ENCODE results near the gene MN1. TPM values are rescaled to one million over a fixed set of nuclear protein-coding genes. Genes with fewer than 3 reads are reported as not detected.

The MN1 gene
- total RNA-seq, 2 experiments from 2014 or later = 0.06 TPM

DNA sequence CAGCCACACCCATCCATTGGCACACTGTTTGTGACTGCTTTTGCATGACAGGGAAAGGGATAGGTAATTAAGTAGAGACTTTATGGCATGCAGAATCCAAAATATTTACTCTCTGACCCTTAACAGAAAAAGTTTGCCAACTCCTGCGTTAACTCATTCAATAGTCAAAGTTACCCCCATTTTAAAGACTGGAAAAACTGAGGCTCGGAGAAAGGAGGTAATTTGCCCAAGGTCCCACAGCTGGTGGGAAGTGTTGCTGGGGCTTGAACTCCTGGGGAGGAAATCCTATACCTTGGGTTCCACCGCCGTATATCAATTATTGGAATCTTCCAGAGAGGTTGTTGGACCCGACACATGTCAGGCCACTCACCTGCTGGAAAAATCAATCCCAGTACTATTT lies 29.9 kb downstream of the MN1 start:
- Mint-ChIP-seq H3K36me3 (no peaks in the 10 kb centered on the region), H3K4me1 (no peaks in the 10 kb centered on the region), H3K9me3 (no peaks in the 10 kb centered on the region), H3K27me3 (peaks cover 8% of the 10 kb centered on the region), H3K4me3 (no peak overlapping the region), H3K27ac (no peak overlapping the region)
- DNase-seq = no peak

DNA sequence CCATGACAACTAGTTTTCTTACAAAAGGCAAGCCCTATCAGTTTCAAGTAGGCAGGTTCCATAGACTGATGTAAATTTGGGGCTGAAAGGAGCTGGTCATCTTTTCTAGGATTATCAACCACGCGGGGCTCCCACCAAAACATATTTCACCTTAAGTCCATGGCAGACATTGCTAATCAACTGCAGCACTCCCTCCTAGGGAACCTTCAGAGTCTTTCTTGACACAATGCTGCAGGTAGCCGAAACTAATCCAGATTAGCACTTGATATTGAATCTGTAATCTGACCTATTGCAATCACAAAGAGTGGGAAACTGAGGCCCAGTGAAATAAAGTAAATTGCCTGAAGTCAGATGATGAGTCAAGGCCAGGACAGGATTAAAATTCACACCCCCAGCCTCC lies 32.5 kb downstream of the MN1 start:
- H3K27me3 Mint-ChIP-seq = no peaks in the 10 kb centered on the region

DNA sequence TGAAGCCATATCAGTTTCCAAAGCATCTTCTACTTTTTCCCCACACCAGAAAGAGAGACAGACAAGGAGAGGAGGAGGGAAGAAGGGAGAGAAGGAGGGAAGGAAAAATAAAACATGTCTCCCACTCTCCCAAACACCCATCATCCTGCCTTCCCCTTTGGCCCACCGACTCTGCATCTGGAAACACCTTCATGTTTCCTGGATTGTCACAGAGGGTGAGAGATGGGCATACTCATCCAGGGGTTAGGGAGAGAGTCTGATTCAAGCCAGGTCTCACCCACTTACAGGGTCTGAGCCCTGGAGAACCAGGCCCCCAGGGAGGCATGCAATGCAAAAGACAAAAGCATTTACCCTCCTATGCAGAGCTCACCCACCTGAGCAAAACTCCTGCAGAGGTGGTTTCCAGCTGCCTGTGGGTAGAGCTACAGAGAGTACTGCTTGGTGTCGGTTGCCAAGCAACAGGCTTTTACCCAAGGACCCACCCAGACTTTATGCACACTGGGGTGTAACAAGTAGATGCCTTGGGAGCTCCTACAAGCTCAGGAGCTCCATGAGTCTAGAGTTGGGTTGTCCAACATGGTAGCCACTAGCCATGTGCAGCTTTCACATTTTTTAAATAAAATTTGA lies 33.4 kb downstream of the MN1 start:
- Mint-ChIP-seq H3K9me3 (no peaks in the 10 kb centered on the region), H3K36me3 (no peaks in the 10 kb centered on the region), H3K4me1 (no peaks in the 10 kb centered on the region), H3K4me3 (no peak overlapping the region), H3K27ac (no peak overlapping the region), H3K27me3 (no peaks in the 10 kb centered on the region)
- DNase-seq = no peak

More for the DNA sequence above, 32.5 kb downstream of the MN1 start:
- no peaks in the 10 kb centered on the region for H3K36me3 Mint-ChIP-seq
- H3K4me1 Mint-ChIP-seq = no peaks in the 10 kb centered on the region
- DNase-seq = no peak
- H3K9me3 Mint-ChIP-seq = no peaks in the 10 kb centered on the region
- no peak overlapping the region for H3K4me3 Mint-ChIP-seq
- no peak overlapping the region for H3K27ac Mint-ChIP-seq

DNA sequence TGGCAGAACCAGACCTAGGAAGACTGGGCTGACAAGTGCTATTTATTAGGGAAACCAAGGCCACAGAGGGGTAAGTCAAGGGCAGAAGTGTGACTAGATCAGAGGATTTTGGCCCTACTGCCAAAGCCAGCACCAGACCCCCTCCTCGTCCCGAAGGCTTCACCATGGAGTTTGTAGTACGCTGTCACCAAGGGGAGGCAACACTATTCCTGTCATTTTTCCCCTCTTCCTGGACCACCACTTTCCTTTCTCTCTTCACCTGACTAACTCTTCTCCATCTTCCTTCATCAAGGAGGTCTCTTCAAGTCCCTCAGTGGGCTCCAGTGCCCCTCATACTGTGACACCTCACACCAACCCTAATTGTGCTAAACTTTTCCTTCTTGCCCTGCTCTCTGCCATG lies 34.9 kb downstream of the MN1 start:
- no peaks in the 10 kb centered on the region for H3K36me3 Mint-ChIP-seq
- DNase-seq = no peak
- no peak overlapping the region for H3K27ac Mint-ChIP-seq
- H3K9me3 Mint-ChIP-seq = no peaks in the 10 kb centered on the region
- no peaks in the 10 kb centered on the region for H3K4me1 Mint-ChIP-seq
- no peak overlapping the region for H3K4me3 Mint-ChIP-seq
- no peaks in the 10 kb centered on the region for H3K27me3 Mint-ChIP-seq

DNA sequence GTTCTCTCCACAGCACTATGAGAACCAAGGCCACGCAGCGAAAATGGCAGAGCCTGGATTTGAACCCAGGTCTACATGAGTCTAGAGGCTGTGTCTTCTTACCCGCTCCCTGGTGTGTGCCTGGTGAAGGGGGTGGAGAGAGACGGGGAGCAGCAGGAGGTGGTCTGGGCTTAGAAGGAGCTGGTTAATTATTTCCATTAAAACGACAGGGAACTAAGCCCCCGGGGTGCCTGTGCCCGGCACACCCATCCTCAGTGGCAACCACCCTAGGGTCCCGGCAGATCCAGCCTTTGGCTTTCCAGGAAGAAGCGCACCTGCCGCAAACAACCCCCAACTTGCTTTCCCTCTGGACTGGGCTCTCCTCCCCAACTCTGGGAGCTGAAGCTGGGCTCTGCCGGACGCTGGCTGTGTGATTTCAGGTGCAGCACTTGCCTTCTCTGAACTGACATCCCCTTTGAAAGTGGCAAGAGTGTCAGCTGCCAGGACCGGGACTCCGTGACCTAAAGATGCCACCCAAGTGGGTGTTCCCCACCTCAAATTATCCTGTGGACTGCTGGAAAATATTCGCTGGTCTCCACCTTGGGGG lies 35.8 kb downstream of the MN1 start:
- Mint-ChIP-seq H3K4me1 (no peaks in the 10 kb centered on the region), H3K4me3 (no peak overlapping the region), H3K27ac (no peak overlapping the region), H3K9me3 (no peaks in the 10 kb centered on the region), H3K36me3 (no peaks in the 10 kb centered on the region), H3K27me3 (no peaks in the 10 kb centered on the region)
- no peak for DNase-seq

DNA sequence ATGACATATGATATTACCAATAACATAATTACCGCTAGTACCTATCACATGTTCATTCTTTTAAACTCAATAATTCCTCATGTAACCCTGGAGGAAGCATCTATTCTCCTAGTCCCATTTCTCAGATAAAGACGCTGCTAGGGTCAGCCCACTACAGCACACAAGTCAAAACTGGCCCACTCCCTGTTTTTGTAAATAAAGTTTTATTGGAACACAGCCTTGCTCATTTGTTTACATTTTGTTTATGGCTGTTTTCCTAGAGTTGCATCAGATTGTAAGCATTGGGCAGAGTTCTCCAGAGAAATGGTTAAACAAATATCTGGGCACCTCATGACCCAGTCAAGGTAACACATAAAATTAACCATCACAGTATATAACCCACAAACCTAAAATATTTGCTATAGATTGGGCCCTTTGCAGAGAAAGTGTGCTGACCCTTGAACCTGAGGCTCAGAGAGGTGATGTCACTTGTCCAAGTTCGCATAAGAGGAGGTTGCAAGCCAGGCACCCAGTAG lies 36.8 kb downstream of the MN1 start:
- no peak for DNase-seq
- Mint-ChIP-seq H3K9me3 (no peaks in the 10 kb centered on the region), H3K27ac (no peak overlapping the region), H3K4me3 (no peak overlapping the region), H3K4me1 (no peaks in the 10 kb centered on the region), H3K27me3 (no peaks in the 10 kb centered on the region), H3K36me3 (no peaks in the 10 kb centered on the region)

DNA sequence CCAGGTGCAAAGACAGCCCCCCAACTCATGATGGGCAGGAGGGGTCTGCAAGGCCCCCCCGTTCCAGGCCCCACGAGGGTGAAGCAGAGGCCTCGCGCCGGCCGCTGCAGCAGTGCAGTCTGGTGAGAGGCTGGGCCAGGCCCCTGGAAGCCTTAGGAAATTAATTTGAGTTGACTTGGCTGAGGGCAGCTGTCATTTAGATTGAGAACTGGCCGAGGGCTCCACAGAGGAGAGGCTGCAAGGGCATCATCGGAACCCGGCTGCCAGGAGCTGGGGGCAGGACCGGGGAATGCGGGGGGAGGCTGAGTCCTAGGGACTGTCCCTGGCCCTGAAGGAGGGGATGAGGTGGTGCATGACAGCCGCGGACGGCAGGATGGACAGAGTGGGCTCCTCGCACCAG lies 39.9 kb downstream of the MN1 start:
- no peak overlapping the region for H3K27ac Mint-ChIP-seq
- DNase-seq = no peak
- H3K4me3 Mint-ChIP-seq = no peak overlapping the region
- no peaks in the 10 kb centered on the region for H3K27me3 Mint-ChIP-seq
- H3K9me3 Mint-ChIP-seq = no peaks in the 10 kb centered on the region
- no peaks in the 10 kb centered on the region for H3K36me3 Mint-ChIP-seq
- H3K4me1 Mint-ChIP-seq = no peaks in the 10 kb centered on the region

DNA sequence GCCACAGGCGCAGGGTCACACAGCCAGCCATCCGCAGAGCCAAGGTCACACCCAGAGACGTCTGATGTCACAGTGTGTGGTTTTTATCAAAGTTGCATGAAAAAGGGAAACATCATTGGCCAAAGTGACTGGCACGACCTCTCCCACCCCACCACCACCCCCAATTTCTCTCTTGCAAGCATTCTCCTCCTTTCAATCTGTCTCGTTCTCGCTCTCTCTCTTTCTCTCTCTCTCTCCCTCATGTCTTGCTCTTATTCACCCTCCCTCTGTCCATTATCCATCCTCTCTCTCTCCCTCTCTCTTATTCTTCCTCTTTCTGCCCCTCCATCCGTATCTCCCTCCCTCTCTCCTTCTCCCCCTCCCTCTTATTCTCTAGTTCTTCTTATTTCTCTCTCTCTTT lies 40.6 kb downstream of the MN1 start:
- Mint-ChIP-seq H3K36me3 (no peaks in the 10 kb centered on the region), H3K4me1 (no peaks in the 10 kb centered on the region), H3K9me3 (no peaks in the 10 kb centered on the region), H3K4me3 (no peak overlapping the region), H3K27ac (no peak overlapping the region), H3K27me3 (no peaks in the 10 kb centered on the region)
- DNase-seq = no peak

DNA sequence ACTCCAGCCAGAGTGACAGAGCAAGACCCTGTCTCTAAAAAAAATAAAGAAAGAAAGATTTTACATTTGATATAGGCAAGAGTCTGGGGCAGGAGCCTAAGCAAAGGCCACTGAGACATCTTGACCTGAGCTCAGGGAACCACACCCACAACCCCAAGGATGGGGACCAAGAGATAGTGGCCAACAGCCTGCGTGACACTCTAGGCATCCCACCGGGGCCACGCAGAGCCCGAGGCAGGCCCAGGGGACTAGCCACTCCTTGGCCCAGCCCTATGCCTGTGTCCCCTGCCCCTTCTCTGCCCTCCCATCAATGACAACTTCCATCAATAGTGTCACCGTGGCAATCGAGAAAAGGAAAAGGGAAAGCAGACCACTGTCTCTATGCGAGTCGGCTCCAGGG lies 41.1 kb downstream of the MN1 start:
- Mint-ChIP-seq H3K27me3 (no peaks in the 10 kb centered on the region), H3K9me3 (no peaks in the 10 kb centered on the region), H3K4me1 (no peaks in the 10 kb centered on the region), H3K36me3 (no peaks in the 10 kb centered on the region), H3K4me3 (no peak overlapping the region), H3K27ac (no peak overlapping the region)
- no peak for DNase-seq

DNA sequence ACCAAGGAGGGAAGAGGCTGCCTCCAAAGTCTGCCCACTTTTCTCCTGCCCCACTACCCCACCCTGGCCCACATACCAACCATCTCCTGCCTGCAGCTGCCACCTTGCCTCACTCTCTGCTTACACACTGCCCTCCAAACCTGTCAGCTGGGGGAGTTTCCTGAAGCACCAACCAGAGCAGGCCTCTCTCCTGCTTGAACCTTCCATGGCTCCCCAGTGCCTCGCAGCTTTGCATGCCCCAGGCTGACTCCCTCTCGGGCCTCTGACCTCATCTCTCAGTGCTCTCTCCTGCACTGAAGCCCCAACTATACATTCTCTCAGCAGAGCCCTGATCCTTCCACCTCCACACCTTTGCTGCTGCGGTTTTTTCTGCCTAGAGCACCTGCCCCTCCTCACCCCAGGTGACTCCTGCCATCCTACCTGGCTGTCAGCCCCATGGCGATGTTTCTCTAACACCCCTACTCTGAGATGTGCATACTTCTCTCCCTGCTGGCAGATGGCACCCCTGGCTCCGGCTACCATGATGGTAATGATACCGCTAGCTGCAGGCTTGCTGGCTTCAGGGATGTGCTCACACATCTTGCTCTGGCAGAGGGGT lies 43.5 kb downstream of the MN1 start:
- Mint-ChIP-seq H3K27ac (no peak overlapping the region), H3K27me3 (no peaks in the 10 kb centered on the region), H3K9me3 (no peaks in the 10 kb centered on the region), H3K4me3 (no peak overlapping the region), H3K4me1 (no peaks in the 10 kb centered on the region), H3K36me3 (no peaks in the 10 kb centered on the region)
- DNase-seq = no peak

DNA sequence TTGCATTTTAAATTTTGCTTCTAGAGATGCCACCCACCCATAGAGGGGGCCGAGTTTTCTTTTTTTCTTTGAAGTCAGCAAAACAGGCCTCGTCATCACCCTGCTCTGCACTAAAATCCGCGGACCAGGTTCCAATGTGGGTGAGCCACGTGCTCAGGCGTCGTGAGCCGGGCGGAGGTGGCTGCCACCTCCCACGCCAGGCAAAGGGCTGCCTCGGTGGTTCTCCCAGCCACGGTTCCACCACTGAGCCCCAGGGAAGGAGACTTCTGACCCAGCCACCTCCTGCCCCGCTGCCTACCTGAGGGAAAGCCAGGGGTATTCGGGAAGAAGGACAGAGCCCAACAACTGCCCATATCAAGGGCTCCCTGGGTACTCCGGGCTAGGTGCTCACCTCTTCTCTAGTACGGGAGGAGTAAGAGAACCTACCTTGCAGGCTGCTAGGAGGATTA lies 45.3 kb downstream of the MN1 start:
- H3K9me3 Mint-ChIP-seq = no peaks in the 10 kb centered on the region
- no peaks in the 10 kb centered on the region for H3K27me3 Mint-ChIP-seq
- no peaks in the 10 kb centered on the region for H3K36me3 Mint-ChIP-seq
- H3K4me3 Mint-ChIP-seq = no peak overlapping the region
- DNase-seq = no peak
- H3K27ac Mint-ChIP-seq = no peak overlapping the region
- no peaks in the 10 kb centered on the region for H3K4me1 Mint-ChIP-seq

DNA sequence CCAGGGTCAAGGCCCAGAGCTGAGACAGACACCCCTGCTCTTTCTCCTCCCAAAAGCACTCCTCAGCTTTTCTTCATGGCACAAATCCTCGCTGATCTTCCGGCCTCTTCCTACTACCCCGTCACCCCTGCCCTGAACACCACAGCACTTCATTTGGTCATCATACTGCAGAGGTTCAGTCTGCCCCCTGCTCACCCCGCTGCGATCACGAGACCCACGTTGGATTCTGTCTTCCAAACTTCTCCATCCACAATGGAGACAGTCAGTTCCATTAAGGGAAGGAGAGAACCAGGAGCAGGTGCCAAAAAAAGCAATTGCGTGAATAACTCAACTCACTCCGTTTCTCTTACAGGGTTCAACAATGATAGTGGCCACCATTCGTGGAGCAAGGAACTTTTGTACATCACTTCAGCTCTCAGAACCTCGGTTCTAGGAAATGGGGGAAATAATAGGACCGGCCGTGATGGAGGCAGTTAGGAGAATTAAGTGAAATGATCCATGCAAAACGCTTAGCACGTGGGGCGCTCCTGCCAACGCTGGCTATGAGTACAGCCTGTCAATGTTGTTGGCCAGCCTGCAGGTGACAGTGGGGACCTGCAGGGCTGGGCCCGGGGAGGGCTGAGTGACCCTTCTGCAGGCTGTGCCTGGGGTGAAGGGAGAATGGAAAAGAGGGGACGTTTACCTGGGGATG lies 45.9 kb downstream of the MN1 start:
- Mint-ChIP-seq H3K9me3 (no peaks in the 10 kb centered on the region), H3K36me3 (no peaks in the 10 kb centered on the region), H3K4me3 (no peak overlapping the region), H3K27me3 (peaks cover 5% of the 10 kb centered on the region), H3K27ac (no peak overlapping the region), H3K4me1 (no peaks in the 10 kb centered on the region)
- DNase-seq = no peak

DNA sequence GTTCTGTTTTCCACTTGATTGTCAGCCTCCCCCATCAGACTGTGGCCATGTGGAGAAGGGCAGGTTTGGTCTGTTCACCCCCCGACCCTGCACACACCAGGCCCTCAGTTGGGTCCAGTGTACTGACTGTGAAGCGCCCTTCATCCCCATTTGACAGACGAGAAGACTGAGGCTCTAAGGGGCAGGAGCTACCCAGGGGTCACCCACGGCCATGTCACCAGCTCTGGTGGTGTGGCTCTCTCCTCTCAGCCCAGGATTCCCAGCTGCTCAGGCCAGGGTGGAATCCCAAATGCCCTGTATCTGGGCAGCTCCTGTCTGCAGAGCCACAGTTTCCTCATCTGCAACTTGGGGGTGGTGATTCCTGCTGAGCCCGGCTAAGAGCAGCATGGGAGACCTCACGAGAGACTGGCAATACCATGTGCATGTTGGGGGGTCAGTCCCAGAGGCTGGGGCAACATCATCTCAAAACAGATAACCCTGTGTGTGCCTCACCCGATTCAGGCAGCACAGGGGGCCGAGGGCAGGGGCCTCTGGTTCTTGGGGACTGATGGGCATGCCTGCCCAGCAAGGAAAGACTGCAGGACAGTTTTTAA lies 46.6 kb downstream of the MN1 start:
- Mint-ChIP-seq H3K36me3 (no peaks in the 10 kb centered on the region), H3K9me3 (no peaks in the 10 kb centered on the region), H3K27ac (no peak overlapping the region), H3K4me3 (no peak overlapping the region), H3K4me1 (no peaks in the 10 kb centered on the region), H3K27me3 (peaks cover 9% of the 10 kb centered on the region)
- no peak for DNase-seq

DNA sequence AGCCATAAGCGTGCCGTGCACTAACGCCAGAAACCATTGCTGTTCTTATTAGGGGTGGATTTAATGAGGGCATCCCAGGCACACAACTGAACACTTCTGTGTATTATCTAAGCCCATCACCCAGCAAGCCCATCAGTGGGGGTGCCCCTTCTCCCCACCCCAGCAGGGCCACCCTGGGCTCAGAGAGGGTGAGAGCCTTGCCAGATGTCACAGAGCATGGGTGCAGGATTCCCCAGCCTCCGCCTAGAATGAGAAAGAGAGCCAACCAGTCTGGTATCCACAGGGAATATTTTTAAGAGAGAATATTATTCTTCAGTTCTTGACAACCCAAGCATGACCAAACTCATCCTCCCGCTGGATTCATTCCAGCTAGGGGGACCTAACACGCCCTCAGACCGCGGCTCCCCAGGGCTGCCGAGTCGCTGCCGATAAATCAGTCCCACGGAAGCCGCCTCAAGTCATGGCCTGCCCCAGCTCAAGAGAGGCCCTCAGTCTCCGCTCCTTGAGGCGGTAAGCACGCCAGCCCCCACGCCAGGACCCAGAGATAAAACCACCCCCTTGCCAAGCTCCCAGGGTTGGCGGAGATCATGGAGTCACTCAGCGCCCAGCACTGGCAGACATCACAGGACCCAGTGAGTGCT lies 47.2 kb downstream of the MN1 start:
- Mint-ChIP-seq H3K27me3 (peaks cover 13% of the 10 kb centered on the region), H3K4me1 (no peaks in the 10 kb centered on the region), H3K4me3 (no peak overlapping the region)

DNA sequence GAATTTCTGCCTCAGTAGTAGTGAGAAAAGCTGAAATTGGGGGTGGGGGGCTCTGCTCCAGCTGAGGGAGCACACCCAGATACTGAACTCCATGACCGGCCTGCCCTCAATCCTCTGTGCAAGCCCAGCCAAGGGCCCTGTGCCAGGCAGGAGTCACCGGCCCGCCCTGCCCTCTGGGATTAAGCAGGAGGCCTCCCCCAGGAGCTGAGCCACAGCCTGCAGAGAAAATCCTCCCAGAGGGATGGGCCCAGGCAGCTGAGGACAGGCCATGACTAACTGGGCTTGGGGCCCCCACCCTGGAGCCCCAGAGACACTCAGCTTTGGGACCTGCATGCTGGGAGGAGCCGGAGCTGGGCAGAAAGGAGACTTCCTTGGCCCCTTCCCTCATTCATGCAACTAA lies 48.8 kb downstream of the MN1 start:
- H3K4me3 Mint-ChIP-seq = no peak overlapping the region
- no peaks in the 10 kb centered on the region for H3K4me1 Mint-ChIP-seq
- H3K9me3 Mint-ChIP-seq = no peaks in the 10 kb centered on the region
- H3K27me3 Mint-ChIP-seq = peaks cover 21% of the 10 kb centered on the region
- DNase-seq = no peak
- no peak overlapping the region for H3K27ac Mint-ChIP-seq
- no peaks in the 10 kb centered on the region for H3K36me3 Mint-ChIP-seq

More for the DNA sequence above, 47.2 kb downstream of the MN1 start:
- no peaks in the 10 kb centered on the region for H3K36me3 Mint-ChIP-seq
- H3K27ac Mint-ChIP-seq = no peak overlapping the region
- H3K9me3 Mint-ChIP-seq = no peaks in the 10 kb centered on the region
- DNase-seq = no peak

Data from activated naive CD8-positive, alpha-beta T cell treated with anti-CD3 and anti-CD28 coated beads for 36 hours (primary cell).